NB4 (cell line): ENCODE measurements around the gene AGBL2.

Source experiments
- MYC ChIP-seq: IDR thresholded peaks from 2 replicates; pipeline ENCODE4 v1.6.1; 2011; ENCODE audit warnings: low read depth, low read length
- POLR2A ChIP-seq: IDR thresholded peaks from 2 replicates; pipeline ENCODE4 v1.6.1; 2011; ENCODE audit warnings: mild to moderate bottlenecking; ENCODE audit not compliant: insufficient read length; ENCODE audit errors: extremely low read depth
- TF ChIP-seq, protein P1 (sequence below): IDR thresholded peaks from one replicate; pipeline ENCODE4 v1.5.1; 2012; ENCODE audit warnings: low read depth, low read length
- TF ChIP-seq, protein P2 (sequence below): IDR thresholded peaks from 2 replicates; pipeline ENCODE4 v1.6.1; 2011; ENCODE audit warnings: low read depth, low read length

DNA sequence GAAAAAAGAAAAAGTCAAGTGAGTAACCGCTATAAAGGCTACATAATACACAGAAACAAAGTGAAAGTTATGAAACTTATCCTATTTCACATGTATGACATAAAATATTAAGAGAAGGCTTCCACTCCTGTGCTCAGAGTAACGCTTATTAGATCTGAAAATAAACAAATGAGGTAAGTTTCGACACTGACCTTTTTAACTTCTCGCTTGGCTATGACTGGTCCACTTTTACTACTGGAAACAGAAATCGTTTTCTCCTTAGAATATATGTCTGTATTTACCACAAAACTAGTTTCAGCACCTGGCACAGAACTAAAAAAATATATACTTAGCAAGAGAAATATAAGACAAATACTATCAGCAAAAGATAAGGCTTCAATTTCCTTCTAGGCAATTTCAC, 35.6 kb upstream of the AGBL2 start:
- TF ChIP-seq, protein P1, sequence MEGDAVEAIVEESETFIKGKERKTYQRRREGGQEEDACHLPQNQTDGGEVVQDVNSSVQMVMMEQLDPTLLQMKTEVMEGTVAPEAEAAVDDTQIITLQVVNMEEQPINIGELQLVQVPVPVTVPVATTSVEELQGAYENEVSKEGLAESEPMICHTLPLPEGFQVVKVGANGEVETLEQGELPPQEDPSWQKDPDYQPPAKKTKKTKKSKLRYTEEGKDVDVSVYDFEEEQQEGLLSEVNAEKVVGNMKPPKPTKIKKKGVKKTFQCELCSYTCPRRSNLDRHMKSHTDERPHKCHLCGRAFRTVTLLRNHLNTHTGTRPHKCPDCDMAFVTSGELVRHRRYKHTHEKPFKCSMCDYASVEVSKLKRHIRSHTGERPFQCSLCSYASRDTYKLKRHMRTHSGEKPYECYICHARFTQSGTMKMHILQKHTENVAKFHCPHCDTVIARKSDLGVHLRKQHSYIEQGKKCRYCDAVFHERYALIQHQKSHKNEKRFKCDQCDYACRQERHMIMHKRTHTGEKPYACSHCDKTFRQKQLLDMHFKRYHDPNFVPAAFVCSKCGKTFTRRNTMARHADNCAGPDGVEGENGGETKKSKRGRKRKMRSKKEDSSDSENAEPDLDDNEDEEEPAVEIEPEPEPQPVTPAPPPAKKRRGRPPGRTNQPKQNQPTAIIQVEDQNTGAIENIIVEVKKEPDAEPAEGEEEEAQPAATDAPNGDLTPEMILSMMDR = no peak
- TF ChIP-seq MYC (no peak), POLR2A (no peak)
- TF ChIP-seq, protein P2, sequence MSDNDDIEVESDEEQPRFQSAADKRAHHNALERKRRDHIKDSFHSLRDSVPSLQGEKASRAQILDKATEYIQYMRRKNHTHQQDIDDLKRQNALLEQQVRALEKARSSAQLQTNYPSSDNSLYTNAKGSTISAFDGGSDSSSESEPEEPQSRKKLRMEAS = no peak
